ENCODE measurements around the gene ABTB2.
A peak's percentile ranks its signal among the peaks of the same experiment; 100 is the strongest.

Gene ABTB2

GRCh38 chr11:34360046-34360445 is 2.2 kb upstream of the ABTB2 start:
- DNase-seq (ENCODE audit: low read depth, low spot score) = no peak

- DNase-seq (ENCODE audit: low read depth, low spot score) = no peak
These were observed 1.7 kb upstream of the ABTB2 start for GRCh38 chr11:34359548-34359891.

- peak; percentile 61 for DNase-seq (ENCODE audit: low read depth, low spot score)
These were observed 1.1 kb upstream of the ABTB2 start for GRCh38 chr11:34358728-34359547.

GRCh38 chr11:34358258-34358727 is 483 bp upstream of the ABTB2 start:
- no peak for DNase-seq (ENCODE audit: low read depth, low spot score)

GRCh38 chr11:34356913-34357700 is 703 bp downstream of the ABTB2 start:
- no peak for DNase-seq (ENCODE audit: low read depth, low spot score)

GRCh38 chr11:34356576-34356912 is 1.3 kb downstream of the ABTB2 start:
- no peak for DNase-seq (ENCODE audit: low read depth, low spot score)

GRCh38 chr11:34356130-34356529 is 1.7 kb downstream of the ABTB2 start:
- no peak for DNase-seq (ENCODE audit: low read depth, low spot score)

- no peak for DNase-seq (ENCODE audit: low read depth, low spot score)
These were observed 2.1 kb downstream of the ABTB2 start for GRCh38 chr11:34355726-34356125.

GRCh38 chr11:34354782-34355181 is 3.0 kb downstream of the ABTB2 start:
- no peak for DNase-seq (ENCODE audit: low read depth, low spot score)

GRCh38 chr11:34353881-34354280 is 3.9 kb downstream of the ABTB2 start:
- DNase-seq (ENCODE audit: low read depth, low spot score) = no peak

- DNase-seq (ENCODE audit: low read depth, low spot score) = no peak
These were observed 5.9 kb downstream of the ABTB2 start for GRCh38 chr11:34351687-34352469.

GRCh38 chr11:34351051-34351450 is 6.8 kb downstream of the ABTB2 start:
- DNase-seq (ENCODE audit: low read depth, low spot score) = no peak

- DNase-seq (ENCODE audit: low read depth, low spot score) = no peak
These were observed 7.9 kb downstream of the ABTB2 start for GRCh38 chr11:34349882-34350281.

GRCh38 chr11:34348919-34349318 is 8.9 kb downstream of the ABTB2 start:
- no peak for DNase-seq (ENCODE audit: low read depth, low spot score)

GRCh38 chr11:34348096-34348495 is 9.7 kb downstream of the ABTB2 start:
- no peak for DNase-seq (ENCODE audit: low read depth, low spot score)

- DNase-seq (ENCODE audit: low read depth, low spot score) = no peak
These were observed 11.3 kb downstream of the ABTB2 start for GRCh38 chr11:34346551-34346950.

- no peak for DNase-seq (ENCODE audit: low read depth, low spot score)
These were observed 11.8 kb downstream of the ABTB2 start for GRCh38 chr11:34345991-34346480.

- DNase-seq (ENCODE audit: low read depth, low spot score) = no peak
These were observed 12.3 kb downstream of the ABTB2 start for GRCh38 chr11:34345540-34345876.

GRCh38 chr11:34344768-34345539 is 12.9 kb downstream of the ABTB2 start:
- no peak for DNase-seq (ENCODE audit: low read depth, low spot score)

- no peak for DNase-seq (ENCODE audit: low read depth, low spot score)
These were observed 13.4 kb downstream of the ABTB2 start for GRCh38 chr11:34344410-34344767.

- DNase-seq (ENCODE audit: low read depth, low spot score) = no peak
These were observed 14.1 kb downstream of the ABTB2 start for GRCh38 chr11:34343686-34344085.

- no peak for DNase-seq (ENCODE audit: low read depth, low spot score)
These were observed 14.7 kb downstream of the ABTB2 start for GRCh38 chr11:34343153-34343552.
